IgD-negative memory B cell (primary cell): ENCODE measurements around the gene ADPRH. TPM values are rescaled to one million over a fixed set of nuclear protein-coding genes. Genes with fewer than 3 reads are reported as not detected.
"Not testable (repeated sequence)": the region's sequence is repeated elsewhere in the genome, so short reads cannot be mapped to it uniquely, and the experiment has no call there.

Source experiments
- H3K27ac Mint-ChIP-seq, 3 donors: one replicate each; pipeline ENCODE4 v1.8.0; 2020 to 2022; ENCODE audit warnings: mild to moderate bottlenecking in 3 of 3, mixed read lengths in 3 of 3, moderate library complexity in 1 of 3
- H3K27me3 Mint-ChIP-seq: one replicate; pipeline ENCODE4 v1.8.0; 2021; ENCODE audit warnings: mixed read lengths
- H3K36me3 Mint-ChIP-seq: one replicate; pipeline ENCODE4 v1.8.0; 2020; ENCODE audit warnings: mild to moderate bottlenecking, mixed read lengths
- H3K4me1 Mint-ChIP-seq, 3 donors: one replicate each; pipeline ENCODE4 v1.8.0; 2020 to 2022; ENCODE audit warnings: mixed read lengths in 3 of 3, mild to moderate bottlenecking in 1 of 3
- H3K4me3 Mint-ChIP-seq, 4 donors: one replicate each; pipeline ENCODE4 v1.8.0; 2020 to 2022; ENCODE audit warnings: mild to moderate bottlenecking in 4 of 4, mixed read lengths in 4 of 4, moderate library complexity in 3 of 4
- H3K9me3 Mint-ChIP-seq, 3 donors: one replicate each; pipeline ENCODE4 v1.8.0; 2020 to 2021; ENCODE audit warnings: mixed read lengths in 3 of 3, mild to moderate bottlenecking in 1 of 3
- polyA plus RNA-seq: library from polyadenylated mRNA; unstranded; fragments of 300-500 nt; fragmentation: Illumina TruSeq; gene quantifications from one replicate; pipeline ENCODE4 v1.2.3, GENCODE V29; 2021

Gene ADPRH
- 29.2 TPM for polyA plus RNA-seq

- Mint-ChIP-seq H3K4me1 (peaks cover 12 to 36% (median 26%) of the 10 kb centered on the region in 3 donors), H3K36me3 (no peaks in the 10 kb centered on the region), H3K4me3 (peak within 1 kb of the TSS; percentile 96 to 100 (median 97)), H3K27ac (peak within 1 kb of the TSS; percentile 99 to 100 (median 99)), H3K9me3 (no peaks in the 10 kb centered on the region), H3K27me3 (no peaks in the 10 kb centered on the region)
Observed at GRCh38 chr3:119579366-119580066, at the start of gene ADPRH. Gene ADPRH (plus strand): TSS chr3:119579492. CDS start chr3:119582170, 2,678 bp downstream.

DNA sequence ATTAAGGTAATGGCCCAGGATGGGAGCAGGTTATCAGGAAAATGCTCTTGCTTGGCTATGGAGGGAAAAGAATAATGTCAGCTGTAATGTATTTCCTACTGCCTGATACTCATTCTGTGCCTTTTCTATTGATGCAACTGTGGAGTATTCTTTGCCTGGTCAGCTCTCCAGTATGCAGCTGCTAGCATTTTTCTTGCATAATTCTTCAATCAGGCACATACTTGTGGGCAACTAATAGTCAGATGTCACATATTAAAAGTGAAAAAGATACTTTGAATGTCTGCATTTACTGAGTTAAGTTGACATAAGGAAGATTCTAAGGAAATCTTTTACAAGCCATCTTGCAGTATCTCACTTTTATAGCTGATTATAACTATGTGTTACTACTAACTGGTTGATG lies 49.4 kb upstream of the ADPRH start:
- Mint-ChIP-seq H3K27ac (peak overlapping the region in 2 of 3 donors; percentile 84 to 85), H3K9me3 (no peaks in the 10 kb centered on the region), H3K4me3 (no peak overlapping the region), H3K4me1 (peaks cover 4 to 14% (median 6%) of the 10 kb centered on the region in 3 donors), H3K36me3 (peaks cover 3% of the 10 kb centered on the region), H3K27me3 (no peaks in the 10 kb centered on the region)

- Mint-ChIP-seq H3K27ac (peak overlapping the region in 1 of 3 donors; percentile 84), H3K27me3 (no peaks in the 10 kb centered on the region), H3K36me3 (peaks cover 3% of the 10 kb centered on the region), H3K4me3 (no peak overlapping the region), H3K9me3 (no peaks in the 10 kb centered on the region), H3K4me1 (peaks cover 4 to 14% (median 6%) of the 10 kb centered on the region in 3 donors)
Observed at GRCh38 chr3:119530456-119530855, 48.8 kb upstream of the ADPRH start.

DNA sequence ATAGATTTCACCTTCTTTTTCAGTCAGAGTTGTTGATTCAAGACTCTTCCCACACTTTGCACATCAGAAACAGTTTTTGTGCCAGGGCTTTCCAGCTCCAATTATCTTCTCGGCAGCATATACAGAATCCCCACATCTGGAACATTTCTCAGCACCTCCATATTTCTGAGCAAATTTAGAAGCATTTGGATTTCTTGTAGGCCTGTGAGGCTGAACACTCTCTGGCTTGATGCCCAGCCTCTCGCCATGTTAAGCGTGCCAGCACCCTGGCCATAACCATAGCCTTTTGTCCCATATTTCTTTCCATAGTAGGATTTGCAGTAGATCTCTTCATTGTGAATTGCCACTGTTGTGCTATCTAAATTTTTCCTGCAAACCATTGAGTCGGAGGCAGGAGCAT lies 48.1 kb upstream of the ADPRH start:
- H3K4me3 Mint-ChIP-seq = peak overlapping the region in 1 of 4 donors; percentile 59
- peak overlapping the region in 1 of 3 donors; percentile 79 for H3K27ac Mint-ChIP-seq
- H3K9me3 Mint-ChIP-seq = no peaks in the 10 kb centered on the region
- peaks cover 3% of the 10 kb centered on the region for H3K36me3 Mint-ChIP-seq
- peaks cover 4 to 14% (median 6%) of the 10 kb centered on the region in 3 donors for H3K4me1 Mint-ChIP-seq
- no peaks in the 10 kb centered on the region for H3K27me3 Mint-ChIP-seq

DNA sequence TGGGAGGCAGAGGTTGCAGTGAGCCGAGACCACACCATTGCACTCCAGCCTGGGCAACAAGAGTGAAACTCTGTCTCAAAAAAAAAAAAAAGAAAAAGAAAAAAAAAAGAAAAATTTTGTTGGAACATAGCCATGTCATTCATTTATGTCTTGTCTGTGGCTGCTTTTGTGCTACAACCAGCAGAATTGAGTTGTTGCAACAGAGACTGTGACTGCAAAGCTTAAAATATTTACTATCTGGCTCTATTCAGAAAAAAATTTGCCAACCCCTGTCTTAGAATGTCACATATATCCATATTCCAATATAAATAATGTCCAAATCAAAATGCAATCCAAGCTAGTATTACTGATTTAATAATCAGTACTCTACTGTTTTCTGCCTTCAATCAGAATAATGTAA lies 45.0 kb upstream of the ADPRH start:
- Mint-ChIP-seq H3K27ac (no peak overlapping the region), H3K4me3 (no peak overlapping the region), H3K4me1 (peaks cover 14 to 29% (median 19%) of the 10 kb centered on the region in 3 donors), H3K9me3 (no peaks in the 10 kb centered on the region), H3K36me3 (peaks cover 3% of the 10 kb centered on the region), H3K27me3 (no peaks in the 10 kb centered on the region)

DNA sequence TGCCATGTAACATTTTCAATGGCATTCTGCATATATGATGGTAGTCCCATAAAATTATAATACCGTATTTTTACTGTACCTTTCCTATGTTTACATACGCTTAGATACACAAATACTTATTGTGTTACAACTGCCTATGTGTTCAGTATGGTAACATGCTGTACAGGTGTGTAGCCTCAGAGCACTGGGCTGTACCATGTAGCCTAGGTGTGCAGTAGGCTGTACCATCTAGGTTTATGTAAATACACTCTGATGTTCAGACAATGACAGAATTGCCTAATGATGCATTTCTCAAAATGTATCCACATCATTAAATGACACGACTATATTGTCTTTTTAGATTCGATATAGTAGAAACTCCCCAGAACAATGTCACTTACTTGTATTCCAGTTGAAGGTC lies 42.5 kb upstream of the ADPRH start:
- Mint-ChIP-seq H3K27ac (no peak overlapping the region), H3K36me3 (peaks cover 3% of the 10 kb centered on the region), H3K4me3 (no peak overlapping the region), H3K27me3 (no peaks in the 10 kb centered on the region), H3K9me3 (no peaks in the 10 kb centered on the region), H3K4me1 (peaks cover 20 to 38% (median 36%) of the 10 kb centered on the region in 3 donors)

DNA sequence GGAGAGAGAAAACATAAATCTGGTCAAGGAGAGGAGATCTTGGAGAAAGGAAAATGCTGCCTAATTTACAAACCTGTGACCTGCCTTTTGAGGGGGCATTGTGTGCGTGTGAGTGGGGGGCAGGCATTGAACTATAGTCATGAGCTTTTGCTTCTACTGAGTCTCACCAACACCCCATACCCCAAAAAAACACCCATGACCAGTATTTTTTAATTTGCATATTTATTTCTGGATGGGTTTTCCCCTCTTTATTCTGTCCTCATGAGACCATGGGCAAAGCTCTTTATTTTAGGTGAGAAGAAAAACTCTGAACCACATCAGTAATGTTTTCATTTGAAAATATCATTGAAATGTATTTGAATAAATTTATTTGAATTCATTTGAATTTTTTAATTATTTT lies 40.5 kb upstream of the ADPRH start:
- Mint-ChIP-seq H3K36me3 (peaks cover 10% of the 10 kb centered on the region), H3K9me3 (no peaks in the 10 kb centered on the region), H3K4me3 (peak overlapping the region; percentile 1 to 60 (median 34)), H3K27ac (peak overlapping the region; percentile 2 to 88 (median 77)), H3K4me1 (peaks cover 34 to 46% (median 38%) of the 10 kb centered on the region in 3 donors), H3K27me3 (no peaks in the 10 kb centered on the region)

GRCh38 chr3:119541547-119541946 lies 37.7 kb upstream of the ADPRH start:
- peaks cover 14% of the 10 kb centered on the region for H3K36me3 Mint-ChIP-seq
- H3K27me3 Mint-ChIP-seq = no peaks in the 10 kb centered on the region
- no peaks in the 10 kb centered on the region for H3K9me3 Mint-ChIP-seq
- H3K27ac Mint-ChIP-seq = peak overlapping the region; percentile 33 to 78 (median 62)
- H3K4me1 Mint-ChIP-seq = peaks cover 52 to 67% (median 55%) of the 10 kb centered on the region in 3 donors
- H3K4me3 Mint-ChIP-seq = peak overlapping the region in 2 of 4 donors; percentile 0 to 9

- Mint-ChIP-seq H3K36me3 (peaks cover 14% of the 10 kb centered on the region), H3K27ac (peak overlapping the region; percentile 33 to 78 (median 62)), H3K4me1 (peaks cover 58 to 68% (median 62%) of the 10 kb centered on the region in 3 donors), H3K4me3 (peak overlapping the region in 1 of 4 donors; percentile 70), H3K9me3 (no peaks in the 10 kb centered on the region), H3K27me3 (no peaks in the 10 kb centered on the region)
Observed at GRCh38 chr3:119542168-119542767, 37.0 kb upstream of the ADPRH start.

GRCh38 chr3:119543147-119543546 lies 36.1 kb upstream of the ADPRH start:
- Mint-ChIP-seq H3K27ac (peak overlapping the region in 2 of 3 donors; percentile 21 to 41), H3K36me3 (peaks cover 14% of the 10 kb centered on the region), H3K9me3 (no peaks in the 10 kb centered on the region), H3K4me1 (peaks cover 62 to 72% (median 63%) of the 10 kb centered on the region in 3 donors), H3K27me3 (no peaks in the 10 kb centered on the region), H3K4me3 (peak overlapping the region in 2 of 4 donors; percentile 19 to 70)

GRCh38 chr3:119547227-119547626 lies 32.1 kb upstream of the ADPRH start:
- H3K27ac Mint-ChIP-seq = peak overlapping the region; percentile 15 to 69 (median 37)
- H3K4me3 Mint-ChIP-seq = peak overlapping the region in 2 of 4 donors; percentile 17 to 52
- H3K9me3 Mint-ChIP-seq = no peaks in the 10 kb centered on the region
- peaks cover 12% of the 10 kb centered on the region for H3K36me3 Mint-ChIP-seq
- H3K4me1 Mint-ChIP-seq = peaks cover 63 to 68% (median 66%) of the 10 kb centered on the region in 3 donors
- H3K27me3 Mint-ChIP-seq = no peaks in the 10 kb centered on the region

DNA sequence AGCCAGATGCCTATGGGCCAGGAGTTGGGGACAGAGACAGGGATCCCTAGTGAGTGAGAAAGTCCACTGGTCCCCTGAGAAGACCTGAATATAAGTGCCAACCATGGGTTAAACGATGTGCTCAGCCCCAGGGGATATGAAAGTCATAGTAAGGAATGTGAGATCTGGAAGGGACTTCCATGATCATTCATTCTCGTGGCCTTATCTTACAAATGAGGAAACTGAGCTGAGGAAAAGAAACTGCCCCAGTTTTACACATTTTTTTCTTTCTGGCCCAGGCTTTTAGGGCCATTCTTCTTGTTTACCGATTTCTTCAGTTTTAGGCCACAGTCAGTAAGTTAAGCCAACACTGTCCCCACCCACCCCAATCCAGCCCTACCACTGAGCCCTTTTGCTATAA lies 31.0 kb upstream of the ADPRH start:
- peaks cover 10% of the 10 kb centered on the region for H3K36me3 Mint-ChIP-seq
- peak overlapping the region in 2 of 3 donors; percentile 34 to 69 for H3K27ac Mint-ChIP-seq
- no peak overlapping the region for H3K4me3 Mint-ChIP-seq
- H3K4me1 Mint-ChIP-seq = peaks cover 60 to 63% (median 63%) of the 10 kb centered on the region in 3 donors
- no peaks in the 10 kb centered on the region for H3K27me3 Mint-ChIP-seq
- no peaks in the 10 kb centered on the region for H3K9me3 Mint-ChIP-seq

- H3K27me3 Mint-ChIP-seq = no peaks in the 10 kb centered on the region
- peaks cover 70 to 76% (median 73%) of the 10 kb centered on the region in 3 donors for H3K4me1 Mint-ChIP-seq
- no peaks in the 10 kb centered on the region for H3K9me3 Mint-ChIP-seq
- peak overlapping the region; percentile 80 to 95 (median 91) for H3K27ac Mint-ChIP-seq
- peak overlapping the region; percentile 39 to 75 (median 68) for H3K4me3 Mint-ChIP-seq
- peaks cover 8% of the 10 kb centered on the region for H3K36me3 Mint-ChIP-seq
Observed at GRCh38 chr3:119550192-119550910, 28.9 kb upstream of the ADPRH start.

DNA sequence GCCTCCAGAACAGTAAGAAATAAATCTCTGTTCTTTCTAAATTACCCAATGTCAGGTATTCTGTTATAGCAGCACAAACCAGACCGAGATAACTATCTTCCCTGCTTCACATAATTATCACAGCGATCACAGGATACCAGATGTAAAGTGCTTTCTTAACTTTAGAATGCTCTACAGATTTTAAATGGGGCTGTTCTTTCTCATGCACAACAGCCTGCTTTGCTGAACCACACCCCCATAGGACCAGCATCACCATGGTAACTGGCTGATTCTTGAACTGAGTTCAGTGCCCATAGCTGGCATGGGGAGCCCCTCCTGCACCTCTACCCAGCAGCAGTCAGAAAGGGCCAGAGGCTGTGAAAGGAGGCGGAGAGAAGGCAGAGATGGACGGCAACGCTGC lies 27.7 kb upstream of the ADPRH start:
- Mint-ChIP-seq H3K27ac (peak overlapping the region; percentile 80 to 95 (median 88)), H3K9me3 (no peaks in the 10 kb centered on the region), H3K36me3 (peaks cover 10% of the 10 kb centered on the region), H3K27me3 (no peaks in the 10 kb centered on the region), H3K4me1 (peaks cover 69 to 79% (median 73%) of the 10 kb centered on the region in 3 donors), H3K4me3 (peak overlapping the region; percentile 65 to 75 (median 70))

- not testable (repeated sequence) for H3K36me3 Mint-ChIP-seq, H3K9me3 Mint-ChIP-seq, H3K27me3 Mint-ChIP-seq
- H3K4me3 Mint-ChIP-seq = peak overlapping the region; percentile 70 to 79 (median 72)
- H3K4me1 Mint-ChIP-seq = peaks cover 65 to 79% (median 70%) of the 10 kb centered on the region in 3 donors
- peak overlapping the region; percentile 42 to 99 (median 95) for H3K27ac Mint-ChIP-seq
Observed at GRCh38 chr3:119552928-119553327, 26.4 kb upstream of the ADPRH start.
